Breast epithelium (tissue), 4 donors: ENCODE data around the gene FBXO24. TPM values are rescaled to one million over a fixed set of nuclear protein-coding genes. Genes with fewer than 3 reads are reported as not detected.

Experiments used
- DNase-seq, 2 donors: peaks; one replicate each; pipeline ENCODE4 v3.0.0-alpha.2; 2019; ENCODE audit warnings: low spot score in 2 of 2
- H3K27ac ChIP-seq, 2 donors: fragments of 200-600 bp; sonication (generic) in 1 of 2; one replicate each; pipeline ENCODE4 v1.5.1; 2016 to 2019; ENCODE audit warnings: mild to moderate bottlenecking in 1 of 2
- H3K27me3 ChIP-seq, 2 donors: fragments of 200-600 bp; sonication (generic) in 1 of 2; one replicate each; pipeline versions ENCODE4 v1.5.1 to v1.6.0; 2017 to 2019; ENCODE audit warnings: control low read depth in 1 of 2, mild to moderate bottlenecking in 1 of 2
- H3K36me3 ChIP-seq: fragments of 200-600 bp; one replicate; pipeline ENCODE4 v1.5.1; 2019
- H3K4me1 ChIP-seq, 2 donors: fragments of 200-600 bp; sonication (generic); one replicate each; pipeline ENCODE4 v1.5.1; 2016 to 2019; ENCODE audit warnings: control low read depth in 1 of 2
- H3K4me3 ChIP-seq, 3 donors: fragments of 200-600 bp; sonication (generic); 1 replicate in 2 of 3; 2 replicates in 1 of 3; pipeline ENCODE4 v1.5.1; 2016 to 2019; ENCODE audit warnings: mild to moderate bottlenecking in 3 of 3, moderate library complexity in 2 of 3
- H3K9me3 ChIP-seq, 2 donors: fragments of 200-600 bp; sonication (generic) in 1 of 2; one replicate each; pipeline ENCODE4 v1.5.1; 2016 to 2019; ENCODE audit warnings: control low read depth in 1 of 2
- CTCF ChIP-seq, 3 donors: fragments of 450-650 bp; IDR thresholded peaks; one replicate each; pipeline ENCODE4 v1.5.1; 2016 to 2017; ENCODE audit warnings: antibody characterized with exemption in 3 of 3, mild to moderate bottlenecking in 3 of 3, moderate library complexity in 3 of 3
- POLR2A ChIP-seq: fragments of 450-650 bp; IDR thresholded peaks from one replicate; pipeline ENCODE4 v1.6.1; 2016; ENCODE audit warnings: antibody characterized with exemption, mild to moderate bottlenecking, moderate library complexity
- POLR2AphosphoS5 ChIP-seq, 3 donors: sonication (generic); formaldehyde crosslinking; IDR thresholded peaks; one replicate each; pipeline ENCODE4 v1.6.1; 2017; ENCODE audit warnings: antibody characterized with exemption in 3 of 3
- intact Hi-C: fragments of 100-400 bp; cut with DNase I; formaldehyde crosslinking; loops from one replicate; pipeline ENCODE4 v1.15.1; 2023; ENCODE audit warnings: low total_unique reads
- total RNA-seq, 3 donors: library from RNA; depleted of rRNA; stranded (reverse); fragments of >200 nt; gene quantifications; one replicate each; pipeline ENCODE4 v1.1.0, GENCODE V29; 2016

Gene FBXO24
- total RNA-seq, 3 donors from 2014 or later: 0.59 to 0.98 TPM; not detected in 1

- Histone ChIP-seq H3K4me3 (no peak overlapping the region), H3K36me3 (no peaks in the 10 kb centered on the region), H3K27ac (no peak overlapping the region), H3K9me3 (no peaks in the 10 kb centered on the region), H3K27me3 (peaks cover 7 to 18% of the 10 kb centered on the region in 2 donors), H3K4me1 (no peaks in the 10 kb centered on the region)
- intact Hi-C loops: no loop called here
- DNase-seq: no peak
- TF ChIP-seq CTCF (IDR thresholded peaks at IDR 0.05) (no peak), POLR2A (no peak), POLR2AphosphoS5 (IDR thresholded peaks at IDR 0.05) (no peak)
Measured at GRCh38 chr7:100641860-100642533, 55.9 kb downstream of the FBXO24 start.

GRCh38 chr7:100642534-100642907, 56.4 kb downstream of the FBXO24 start:
- Histone ChIP-seq H3K4me1 (no peaks in the 10 kb centered on the region), H3K27me3 (peaks cover 7 to 23% of the 10 kb centered on the region in 2 donors), H3K27ac (no peak overlapping the region), H3K36me3 (no peaks in the 10 kb centered on the region), H3K9me3 (no peaks in the 10 kb centered on the region), H3K4me3 (no peak overlapping the region)
- DNase-seq: no peak
- TF ChIP-seq POLR2A (no peak), CTCF (IDR thresholded peaks at IDR 0.05) (no peak), POLR2AphosphoS5 (IDR thresholded peaks at IDR 0.05) (no peak)
- intact Hi-C loops: no loop called here

- DNase-seq: no peak
- H3K36me3 ChIP-seq: no peaks in the 10 kb centered on the region
- H3K9me3 ChIP-seq: no peaks in the 10 kb centered on the region
- TF ChIP-seq POLR2A: no peak
- TF ChIP-seq CTCF (IDR thresholded peaks at IDR 0.05): no peak
- no peak for TF ChIP-seq POLR2AphosphoS5 (IDR thresholded peaks at IDR 0.05)
- no peak overlapping the region for H3K27ac ChIP-seq
- no peaks in the 10 kb centered on the region for H3K4me1 ChIP-seq
- peaks cover 3 to 19% of the 10 kb centered on the region in 2 donors for H3K27me3 ChIP-seq
- intact Hi-C loops: no loop called here
- H3K4me3 ChIP-seq: no peak overlapping the region
Measured at GRCh38 chr7:100649826-100650565, 63.9 kb downstream of the FBXO24 start.

Other genes with a start within 250 kb of the FBXO24 start
- 10 to 100 TPM; 33.8 to 100.0 (median 75.4) TPM for gene PILRB, start 228.2 kb upstream of the FBXO24 start, total RNA-seq
- gene PILRA, start 212.8 kb upstream of the FBXO24 start, total RNA-seq: 1 to 10 TPM; 4.3 to 9.9 (median 7.9) TPM
- gene ZCWPW1, start 157.6 kb upstream of the FBXO24 start, total RNA-seq: 10 to 100 TPM in 1 of 3 donors, 1 to 10 TPM in 2; 3.9 to 12.6 (median 8.6) TPM
- gene MEPCE, start 156.5 kb upstream of the FBXO24 start, total RNA-seq: 10 to 100 TPM; 26.5 to 41.4 (median 40.6) TPM
- gene PPP1R35, start 149.8 kb upstream of the FBXO24 start, total RNA-seq: 10 to 100 TPM; 14.1 to 42.6 (median 32.6) TPM
- not detected for gene SPACDR, start 122.1 kb upstream of the FBXO24 start, total RNA-seq
- gene TSC22D4, start 107.1 kb upstream of the FBXO24 start, total RNA-seq: 10 to 100 TPM; 17.0 to 23.7 (median 19.7) TPM
- under 1 TPM; 0.48 to 0.66 (median 0.59) TPM for gene NYAP1, start 102.4 kb upstream of the FBXO24 start, total RNA-seq
- 10 to 100 TPM; 12.2 to 24.7 (median 18.7) TPM for gene AGFG2, start 47.1 kb upstream of the FBXO24 start, total RNA-seq
- gene SAP25, start 12.4 kb upstream of the FBXO24 start, total RNA-seq: 1 to 10 TPM in 1 of 3 donors, under 1 TPM in 2; 0.96 to 2.2 (median 0.98) TPM
- 10 to 100 TPM; 49.6 to 89.1 (median 88.1) TPM for gene LRCH4, start 199 bp upstream of the FBXO24 start, total RNA-seq
- gene PCOLCE, start 16.0 kb downstream of the FBXO24 start, total RNA-seq: 10 to 100 TPM; 33.1 to 61.8 (median 39.7) TPM
- 10 to 100 TPM in 2 of 3 donors, 1 to 10 TPM in 1; 8.8 to 12.6 (median 11.8) TPM for gene MOSPD3, start 26.2 kb downstream of the FBXO24 start, total RNA-seq
- gene TFR2, start 55.2 kb downstream of the FBXO24 start, total RNA-seq: under 1 TPM in 1 of 3 donors, not detected in 2; 0.48 TPM
- gene ACTL6B, start 70.1 kb downstream of the FBXO24 start, total RNA-seq: not detected
- gene GNB2, start 87.4 kb downstream of the FBXO24 start, total RNA-seq: 100 to 1,000 TPM; 113 to 197 (median 173) TPM
- gene GIGYF1, start 107.9 kb downstream of the FBXO24 start, total RNA-seq: 10 to 100 TPM; 25.0 to 39.0 (median 34.8) TPM
- gene POP7, start 119.8 kb downstream of the FBXO24 start, total RNA-seq: 10 to 100 TPM; 25.8 to 28.2 (median 27.4) TPM
- gene EPO, start 134.1 kb downstream of the FBXO24 start, total RNA-seq: not detected
- gene ZAN, start 147.3 kb downstream of the FBXO24 start, total RNA-seq: not detected
- 10 to 100 TPM; 21.4 to 64.9 (median 31.8) TPM for gene EPHB4, start 241.2 kb downstream of the FBXO24 start, total RNA-seq